Activated T-helper 1 cell treated with anti-CD3 and anti-CD28 coated beads, Interleukin-2, amount 50 U/mL, for 16 hours (primary cell): ENCODE measurements around the gene C5.

Experiments used
- DNase-seq, 2 donors: peaks; one replicate each; pipeline ENCODE4 v3.0.0-alpha.2; 2020; ENCODE audit warnings: low read depth in 1 of 2, low spot score in 1 of 2

Gene C5

DNA sequence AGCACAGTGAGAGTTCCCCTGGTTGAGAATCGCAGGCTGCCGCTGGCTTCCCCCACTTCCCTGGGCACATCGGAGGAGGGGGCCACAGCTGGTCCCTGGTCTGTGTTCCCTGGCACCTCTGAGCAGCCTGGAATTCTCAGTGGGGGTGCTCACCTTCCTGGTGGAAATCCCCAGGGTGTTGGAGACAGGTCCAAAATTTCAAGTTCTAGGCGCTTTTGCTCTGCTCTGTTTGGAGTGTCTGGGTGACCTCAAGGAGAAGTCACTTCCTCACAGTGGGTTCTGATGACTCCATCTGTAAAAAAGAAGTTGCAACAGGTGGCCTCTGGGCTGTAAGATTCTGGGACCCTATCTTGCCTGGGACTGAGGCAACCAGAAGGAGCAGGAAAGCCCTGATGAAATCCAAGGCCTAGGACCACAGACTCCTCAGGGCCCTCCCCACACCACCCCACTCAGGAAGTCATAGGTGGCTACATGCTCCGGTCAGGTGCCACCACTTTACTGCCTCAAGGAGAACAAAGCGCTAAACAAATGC is 123.6 kb downstream of the C5 start, which contains the start of gene TRAF1:
TRAF1 (minus strand) TSS at position 400 of the 532 bp plus-strand sequence. CDS start 721 bp downstream, outside the sequence.
- DNase-seq, result no peak

GRCh38 chr9:120925535-120926396 is 124.3 kb downstream of the C5 start:
- peak in 1 of 2 donors; percentile 68 for DNase-seq

DNA sequence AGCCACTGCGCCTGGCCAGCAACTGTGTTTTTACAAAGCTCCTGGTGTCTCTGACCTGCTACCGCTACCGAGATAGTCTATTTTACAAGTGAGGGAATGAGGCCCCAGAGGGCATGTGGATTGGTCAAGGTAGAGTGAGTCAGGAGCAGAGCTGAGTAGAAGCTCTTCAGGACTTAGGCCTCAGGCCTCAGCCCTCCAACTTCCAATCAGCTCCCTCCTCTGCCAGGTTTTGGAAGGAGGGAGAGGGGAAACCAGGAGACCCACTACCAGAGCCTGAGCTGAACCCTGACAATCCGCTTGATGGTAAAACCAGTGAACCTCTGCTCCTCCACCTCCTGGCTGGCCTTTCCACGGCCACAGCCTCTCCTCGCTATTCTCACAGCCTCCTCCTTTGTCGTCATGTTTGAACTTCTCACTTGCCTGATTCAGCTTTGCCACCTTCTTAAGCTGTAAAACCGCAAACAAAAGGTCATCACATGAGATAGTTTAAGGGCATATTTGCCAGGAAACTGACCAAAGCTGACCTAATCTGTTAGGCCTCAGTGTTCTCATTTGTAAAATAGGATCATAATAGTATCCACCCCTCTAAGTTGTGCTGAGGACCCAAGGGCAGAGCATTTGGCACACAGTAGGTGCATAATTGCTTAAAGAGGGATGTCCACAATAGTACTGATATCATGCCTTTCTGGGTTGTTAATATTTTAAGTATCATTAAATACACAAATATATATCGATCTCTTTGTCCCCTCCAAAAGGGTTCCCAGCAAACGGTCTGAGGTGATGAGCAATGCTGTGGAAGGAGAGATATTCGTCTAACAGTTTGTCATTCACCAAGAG is 125.2 kb downstream of the C5 start:
- no peak for DNase-seq

DNA sequence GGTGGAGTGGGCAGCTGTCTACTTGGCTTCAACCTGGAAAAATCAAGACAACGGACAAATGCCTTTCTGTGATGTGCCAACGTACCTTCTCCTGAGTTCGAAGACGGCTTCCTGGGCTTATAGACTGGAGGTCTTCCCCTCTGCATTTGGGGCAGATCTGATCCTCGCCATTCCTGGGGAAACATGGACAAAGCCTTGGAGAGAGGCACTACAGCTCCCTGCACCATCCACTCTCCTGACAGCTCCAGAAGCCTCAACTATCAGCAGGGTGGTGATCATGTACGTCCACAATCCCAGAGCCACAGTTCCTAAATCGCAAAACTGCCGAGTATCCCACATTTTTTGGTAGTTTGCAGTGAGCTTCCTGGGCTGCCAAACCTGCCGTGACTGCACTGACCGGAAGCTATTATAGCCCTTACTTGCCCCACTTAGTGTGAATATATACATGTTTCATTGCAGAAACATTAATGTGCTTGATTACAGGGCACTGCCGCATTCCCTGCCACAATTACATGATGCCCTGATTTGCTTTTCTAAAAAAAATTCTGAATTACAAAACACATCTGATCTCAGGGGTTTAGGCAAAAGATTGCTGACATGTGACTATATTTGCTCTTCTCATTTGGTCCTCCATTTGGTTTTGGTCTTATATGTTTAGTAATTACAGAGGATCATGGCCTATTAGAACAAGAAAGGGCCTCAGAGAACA is 126.3 kb downstream of the C5 start:
- no peak for DNase-seq

DNA sequence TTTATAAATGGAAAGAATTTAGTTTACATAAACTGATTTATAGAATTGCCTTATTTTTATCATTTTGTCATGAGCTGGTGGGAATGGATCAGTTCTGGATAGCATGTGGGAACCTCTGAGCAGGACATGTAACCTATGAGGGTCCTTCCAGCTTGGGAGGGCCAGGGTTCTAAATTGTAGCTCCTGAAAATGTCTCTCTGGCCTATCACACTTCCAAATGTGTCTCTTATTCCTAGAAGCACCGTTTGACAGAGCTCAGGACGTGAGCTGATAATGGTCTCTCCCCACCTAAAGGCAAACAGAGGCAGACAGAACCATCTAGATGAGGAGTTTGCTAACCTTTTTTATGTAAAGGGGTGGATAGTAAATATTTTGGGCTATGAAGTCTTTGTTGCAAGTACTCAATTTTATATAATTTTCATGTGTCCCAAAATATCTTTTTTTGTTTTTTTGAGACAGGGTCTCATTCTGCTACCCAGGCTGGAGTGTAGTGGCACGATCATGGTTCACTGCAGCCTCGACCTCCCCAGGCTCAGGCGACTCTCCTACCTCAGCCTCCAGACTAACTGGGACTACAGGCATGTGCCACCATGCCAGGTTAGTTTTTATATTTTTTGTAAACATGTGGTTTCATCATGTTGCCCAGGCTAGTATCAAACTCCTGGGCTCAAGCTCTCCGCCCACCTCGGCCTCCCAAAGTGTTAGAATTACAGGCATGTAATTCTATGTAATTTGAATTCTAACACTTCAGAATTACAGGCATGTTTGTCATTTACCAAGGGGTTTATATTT is 127.5 kb downstream of the C5 start:
- no peak for DNase-seq

GRCh38 chr9:120921661-120922181 is 128.4 kb downstream of the C5 start:
- no peak for DNase-seq

- no peak for DNase-seq
Measured at GRCh38 chr9:120920806-120921178, 129.3 kb downstream of the C5 start.

GRCh38 chr9:120919843-120920805 is 130.0 kb downstream of the C5 start:
- DNase-seq, result no peak

GRCh38 chr9:120918931-120919842 is 130.9 kb downstream of the C5 start:
- DNase-seq, result no peak

DNA sequence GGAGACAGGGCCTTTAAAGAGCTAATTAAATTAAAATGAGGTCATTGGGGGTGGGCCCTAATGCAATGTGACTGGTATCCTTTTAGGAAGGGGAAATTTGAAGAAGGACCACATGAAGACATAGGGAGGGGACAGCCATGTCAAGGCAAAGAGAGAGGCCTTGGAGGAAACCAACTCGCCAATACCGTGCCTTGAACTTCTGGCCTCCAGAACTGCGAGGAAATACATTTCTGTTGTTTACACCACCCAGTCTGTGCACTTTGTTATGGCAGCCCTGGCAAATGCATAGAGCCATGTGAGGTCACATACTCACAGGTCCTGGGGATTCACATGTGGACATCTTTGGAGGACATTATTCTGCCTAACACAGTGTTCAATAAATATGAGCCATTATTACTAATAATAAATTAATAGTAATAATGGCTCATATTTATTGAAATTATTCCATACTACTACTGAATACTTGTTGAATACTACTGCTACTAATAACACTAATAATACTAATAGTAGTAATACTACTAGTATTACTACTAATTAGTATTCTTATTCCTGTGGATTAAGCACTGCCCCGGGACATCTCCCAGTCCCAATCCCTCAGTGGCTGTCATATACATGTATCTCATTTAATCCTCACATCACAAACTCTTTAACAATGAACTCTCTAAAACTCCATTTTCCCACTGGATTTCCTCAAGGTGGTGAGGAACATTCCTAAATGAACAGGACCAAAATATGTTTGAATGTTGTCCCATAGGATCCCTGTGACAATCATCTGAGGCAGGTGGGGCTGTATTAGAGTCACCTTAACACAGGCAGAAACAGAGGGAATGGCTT is 131.9 kb downstream of the C5 start:
- no peak for DNase-seq

- DNase-seq, result no peak
Measured at GRCh38 chr9:120916991-120917880, 132.8 kb downstream of the C5 start.

- no peak for DNase-seq
Measured at GRCh38 chr9:120916588-120916987, 133.5 kb downstream of the C5 start.

DNA sequence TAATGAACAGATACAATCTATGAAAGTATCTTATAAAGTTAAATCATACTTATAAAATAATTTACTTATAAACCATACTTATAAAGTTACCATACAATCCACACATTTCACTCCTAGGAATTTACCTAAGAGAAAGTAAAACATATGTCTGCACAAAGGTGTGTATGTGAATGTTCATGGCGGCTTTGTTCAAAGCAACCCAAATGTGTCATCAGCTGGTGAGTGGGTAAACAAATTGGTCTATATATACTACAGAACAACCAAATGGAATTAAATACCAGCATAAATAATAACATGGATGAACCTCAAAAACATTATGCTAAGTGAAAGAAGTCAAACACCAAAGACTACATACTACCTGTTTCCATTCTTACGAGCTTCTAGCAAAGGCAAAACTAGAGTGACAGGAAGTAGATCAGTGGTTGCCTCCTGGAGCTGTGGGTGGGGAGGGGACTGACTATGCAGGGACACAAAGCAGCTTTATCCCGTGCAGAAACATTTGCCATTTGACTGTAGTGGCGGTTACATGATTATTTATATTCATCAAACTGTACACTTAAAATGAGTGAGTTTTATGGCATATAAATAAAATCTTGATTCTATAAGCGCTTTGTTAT is 134.1 kb downstream of the C5 start:
- DNase-seq, result no peak

DNA sequence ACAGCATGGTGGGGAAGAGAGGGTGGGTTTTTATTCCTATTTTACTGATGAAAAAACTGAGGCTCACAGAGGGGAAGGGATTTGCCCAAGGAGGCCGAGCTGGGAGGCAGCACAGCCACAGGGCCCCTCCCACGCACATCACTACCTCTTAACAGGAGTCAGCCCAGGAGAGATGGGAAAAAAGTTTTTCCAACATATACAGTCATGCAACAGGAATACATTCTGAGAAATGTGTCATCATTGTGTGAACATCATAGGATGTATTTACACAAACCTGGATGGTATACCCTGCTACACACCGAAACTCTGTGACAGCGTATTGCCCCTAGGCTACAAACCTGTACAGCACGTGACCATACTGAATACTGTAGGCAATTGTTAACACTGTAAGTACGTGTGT is 135.1 kb downstream of the C5 start:
- DNase-seq, result no peak

DNA sequence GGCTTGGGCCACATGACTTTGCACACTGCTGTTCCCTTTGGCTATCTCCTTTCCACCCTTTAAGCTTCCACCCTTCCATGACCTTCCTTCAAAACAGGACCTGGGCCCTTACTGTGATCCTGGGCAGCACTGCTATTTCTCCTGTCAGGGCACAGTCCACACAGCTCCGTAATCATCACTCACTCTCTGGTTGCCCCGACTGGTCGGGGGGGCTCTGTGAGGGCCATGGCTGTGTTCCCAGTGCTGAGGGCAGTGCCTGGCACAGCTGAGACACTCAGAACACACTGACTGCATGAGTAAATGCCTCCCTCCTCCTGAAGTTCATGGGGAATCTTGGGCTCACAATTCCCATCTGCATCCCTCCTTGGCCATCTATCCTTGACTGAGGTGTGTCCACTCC is 135.7 kb downstream of the C5 start:
- no peak for DNase-seq
